WTC11 (cell line): ENCODE data around the gene SH3BP4. TPM values are rescaled to one million over a fixed set of nuclear protein-coding genes. Genes with fewer than 3 reads are reported as not detected.

Experiments
- ATAC-seq: fragments of 200-7000 bp; cut with Tn5 transposase; 2 replicates; pipeline ENCODE4 v1.10.0; 2021; ENCODE audit warnings: mild to moderate bottlenecking, moderate library complexity
- CTCF ChIA-PET: fragments of 300-600 bp; sonication (Branson Sonifier 250); formaldehyde crosslinking; loops from one replicate; lab custom pipeline; 2021; ENCODE audit warnings: antibody characterized with exemption; lab: Charles Lee
- POLR2A ChIA-PET: fragments of 350-600 bp; sonication (Branson Sonifier 250); formaldehyde crosslinking; loops from one replicate; lab custom pipeline; 2021; ENCODE audit warnings: antibody characterized with exemption; lab: Charles Lee
- DNase-seq: peaks from one replicate; pipeline ENCODE4 v3.0.0; 2021; ENCODE audit warnings: low spot score
- H3K27ac Mint-ChIP-seq: 2 replicates; pipeline ENCODE4 v1.8.0; 2021; ENCODE audit warnings: mixed read lengths
- H3K27me3 Mint-ChIP-seq: 2 replicates; pipeline ENCODE4 v1.8.0; 2021; ENCODE audit warnings: low read depth, mild to moderate bottlenecking, moderate library complexity, mixed read lengths
- H3K36me3 Mint-ChIP-seq: 2 replicates; pipeline ENCODE4 v1.8.0; 2021; ENCODE audit warnings: mixed read lengths
- H3K4me1 Mint-ChIP-seq: 2 replicates; pipeline ENCODE4 v1.8.0; 2022; ENCODE audit warnings: mixed read lengths
- H3K4me3 Mint-ChIP-seq: 2 replicates; pipeline ENCODE4 v1.8.0; 2021; ENCODE audit warnings: mild to moderate bottlenecking, moderate library complexity, mixed read lengths
- H3K9me3 Mint-ChIP-seq: 2 replicates; pipeline ENCODE4 v1.8.0; 2021; ENCODE audit warnings: mixed read lengths
- E2F4 ChIP-seq: sonication (generic); formaldehyde crosslinking; IDR thresholded peaks from 2 replicates; pipeline ENCODE4 v1.8.1; 2022; ENCODE audit warnings: low read depth, mild to moderate bottlenecking, moderate library complexity, missing genetic modification reagents, borderline replicate concordance
- E2F5 ChIP-seq: sonication (generic); formaldehyde crosslinking; IDR thresholded peaks from 2 replicates; pipeline ENCODE4 v1.8.1; 2022; ENCODE audit warnings: mild to moderate bottlenecking, moderate library complexity, missing genetic modification reagents
- ESRRA ChIP-seq: sonication (generic); formaldehyde crosslinking; IDR thresholded peaks from 2 replicates; pipeline ENCODE4 v1.8.1; 2022; ENCODE audit warnings: mild to moderate bottlenecking, missing genetic modification reagents, borderline replicate concordance
- HMGA2 ChIP-seq: fragments of 250-450 bp; sonication (Bioruptor Pico); IDR thresholded peaks from 2 replicates; pipeline ENCODE4 v1.4.0; 2021; ENCODE audit warnings: mild to moderate bottlenecking, moderate library complexity
- JAZF1 ChIP-seq: fragments of 250-450 bp; sonication (Bioruptor Pico); IDR thresholded peaks from 2 replicates; pipeline ENCODE4 v1.9.0; 2021; ENCODE audit warnings: moderate library complexity, mild to moderate bottlenecking, inconsistent platforms
- NR3C1 ChIP-seq: sonication (generic); formaldehyde crosslinking; conservative IDR thresholded peaks from 2 replicates; pipeline ENCODE4 v1.8.1; 2023; ENCODE audit warnings: low read depth, mild to moderate bottlenecking, missing genetic modification reagents
- SOX15 ChIP-seq: fragments of 250-450 bp; sonication (Bioruptor Pico); IDR thresholded peaks from 2 replicates; pipeline ENCODE4 v1.9.0; 2021; ENCODE audit warnings: mild to moderate bottlenecking
- SP1 ChIP-seq: sonication (generic); formaldehyde crosslinking; conservative IDR thresholded peaks from 2 replicates; pipeline ENCODE4 v1.8.1; 2022; ENCODE audit warnings: missing genetic modification reagents
- ZBTB43 ChIP-seq: sonication (generic); formaldehyde crosslinking; IDR thresholded peaks from 2 replicates; pipeline ENCODE4 v1.8.1; 2023; ENCODE audit warnings: mild to moderate bottlenecking, missing genetic modification reagents
- ZNF263 ChIP-seq: sonication (generic); formaldehyde crosslinking; IDR thresholded peaks from 2 replicates; pipeline ENCODE4 v1.8.1; 2022; ENCODE audit warnings: low read depth, mild to moderate bottlenecking, moderate library complexity, missing genetic modification reagents
- ZNF425 ChIP-seq: fragments of 250-450 bp; sonication (Bioruptor Pico); conservative IDR thresholded peaks from 2 replicates; pipeline ENCODE4 v1.9.0; 2021; ENCODE audit warnings: mild to moderate bottlenecking
- total RNA-seq: library from RNA; stranded (reverse); gene quantifications from 3 replicates; pipeline ENCODE4 v1.2.3, GENCODE V29; 2021
- TF ChIP-seq, protein P1 (sequence below): sonication (generic); formaldehyde crosslinking; IDR thresholded peaks from 2 replicates; pipeline ENCODE4 v1.8.1; 2023; ENCODE audit warnings: mild to moderate bottlenecking, missing genetic modification reagents, moderate library complexity
- TF ChIP-seq, protein P2 (sequence below): fragments of 250-450 bp; sonication (Bioruptor Pico); IDR thresholded peaks from 2 replicates; pipeline ENCODE4 v1.9.0; 2021; ENCODE audit warnings: mild to moderate bottlenecking, borderline replicate concordance

Gene SH3BP4
- total RNA-seq, 1 experiment from 2014 or later: 44.4 TPM

- ChIA-PET CTCF (interaction anchor here (1.6 to 4.1 kb wide), 3 partner anchors 43 to 100 kb away, joined by 5 to 32 read pairs (median 6); no protein-coding TSS in a partner anchor), POLR2A (no interaction called here)
- DNase-seq (no peak), ATAC-seq (no peak)
- Mint-ChIP-seq H3K4me1 (peaks cover 75% of the 10 kb centered on the region), H3K36me3 (peaks cover 15% of the 10 kb centered on the region; the same call in 1 of the 2 replicates), H3K4me3 (no peak overlapping the region), H3K27me3 (no peaks in the 10 kb centered on the region), H3K27ac (peak overlapping the region; percentile 94; the same call in 1 of the 2 replicates), H3K9me3 (peaks cover 10% of the 10 kb centered on the region; the same call in 1 of the 2 replicates)
- TF ChIP-seq SOX15 (CRISPR knock-in tag) (no peak), E2F5 (CRISPR knock-in tag) (no peak), ESRRA (CRISPR knock-in tag) (no peak), JAZF1 (CRISPR knock-in tag) (no peak)
- TF ChIP-seq, protein P1, sequence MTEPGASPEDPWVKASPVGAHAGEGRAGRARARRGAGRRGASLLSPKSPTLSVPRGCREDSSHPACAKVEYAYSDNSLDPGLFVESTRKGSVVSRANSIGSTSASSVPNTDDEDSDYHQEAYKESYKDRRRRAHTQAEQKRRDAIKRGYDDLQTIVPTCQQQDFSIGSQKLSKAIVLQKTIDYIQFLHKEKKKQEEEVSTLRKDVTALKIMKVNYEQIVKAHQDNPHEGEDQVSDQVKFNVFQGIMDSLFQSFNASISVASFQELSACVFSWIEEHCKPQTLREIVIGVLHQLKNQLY (CRISPR knock-in tag): no peak
- TF ChIP-seq, protein P2, sequence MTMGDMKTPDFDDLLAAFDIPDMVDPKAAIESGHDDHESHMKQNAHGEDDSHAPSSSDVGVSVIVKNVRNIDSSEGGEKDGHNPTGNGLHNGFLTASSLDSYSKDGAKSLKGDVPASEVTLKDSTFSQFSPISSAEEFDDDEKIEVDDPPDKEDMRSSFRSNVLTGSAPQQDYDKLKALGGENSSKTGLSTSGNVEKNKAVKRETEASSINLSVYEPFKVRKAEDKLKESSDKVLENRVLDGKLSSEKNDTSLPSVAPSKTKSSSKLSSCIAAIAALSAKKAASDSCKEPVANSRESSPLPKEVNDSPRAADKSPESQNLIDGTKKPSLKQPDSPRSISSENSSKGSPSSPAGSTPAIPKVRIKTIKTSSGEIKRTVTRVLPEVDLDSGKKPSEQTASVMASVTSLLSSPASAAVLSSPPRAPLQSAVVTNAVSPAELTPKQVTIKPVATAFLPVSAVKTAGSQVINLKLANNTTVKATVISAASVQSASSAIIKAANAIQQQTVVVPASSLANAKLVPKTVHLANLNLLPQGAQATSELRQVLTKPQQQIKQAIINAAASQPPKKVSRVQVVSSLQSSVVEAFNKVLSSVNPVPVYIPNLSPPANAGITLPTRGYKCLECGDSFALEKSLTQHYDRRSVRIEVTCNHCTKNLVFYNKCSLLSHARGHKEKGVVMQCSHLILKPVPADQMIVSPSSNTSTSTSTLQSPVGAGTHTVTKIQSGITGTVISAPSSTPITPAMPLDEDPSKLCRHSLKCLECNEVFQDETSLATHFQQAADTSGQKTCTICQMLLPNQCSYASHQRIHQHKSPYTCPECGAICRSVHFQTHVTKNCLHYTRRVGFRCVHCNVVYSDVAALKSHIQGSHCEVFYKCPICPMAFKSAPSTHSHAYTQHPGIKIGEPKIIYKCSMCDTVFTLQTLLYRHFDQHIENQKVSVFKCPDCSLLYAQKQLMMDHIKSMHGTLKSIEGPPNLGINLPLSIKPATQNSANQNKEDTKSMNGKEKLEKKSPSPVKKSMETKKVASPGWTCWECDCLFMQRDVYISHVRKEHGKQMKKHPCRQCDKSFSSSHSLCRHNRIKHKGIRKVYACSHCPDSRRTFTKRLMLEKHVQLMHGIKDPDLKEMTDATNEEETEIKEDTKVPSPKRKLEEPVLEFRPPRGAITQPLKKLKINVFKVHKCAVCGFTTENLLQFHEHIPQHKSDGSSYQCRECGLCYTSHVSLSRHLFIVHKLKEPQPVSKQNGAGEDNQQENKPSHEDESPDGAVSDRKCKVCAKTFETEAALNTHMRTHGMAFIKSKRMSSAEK (CRISPR knock-in tag): no peak
Measured at GRCh38 chr2:235006986-235007385, 55.2 kb downstream of the SH3BP4 start.

- Mint-ChIP-seq H3K4me3 (no peak overlapping the region), H3K9me3 (peaks cover 10% of the 10 kb centered on the region; the same call in 1 of the 2 replicates), H3K36me3 (peaks cover 15% of the 10 kb centered on the region; the same call in 1 of the 2 replicates), H3K27me3 (no peaks in the 10 kb centered on the region), H3K4me1 (peaks cover 75% of the 10 kb centered on the region), H3K27ac (peak overlapping the region; percentile 94)
- ATAC-seq (no peak), DNase-seq (no peak)
- TF ChIP-seq NR3C1 (CRISPR knock-in tag): no peak
- no peak for TF ChIP-seq ZNF425
- TF ChIP-seq SP1 (CRISPR knock-in tag): no peak
- TF ChIP-seq E2F4: no peak
- no peak for TF ChIP-seq ZBTB43
- TF ChIP-seq ZNF263: no peak
- no peak for TF ChIP-seq HMGA2 (CRISPR knock-in tag)
- ChIA-PET POLR2A (no interaction called here), CTCF (interaction anchor here (1.3 to 4.1 kb wide), 3 partner anchors 48 to 462 kb away, joined by 3 to 32 read pairs (median 4); no protein-coding TSS in a partner anchor)
Measured at GRCh38 chr2:235007664-235008457, 56.0 kb downstream of the SH3BP4 start.
